Measurements from ENCODE around the gene SLC38A9.

The SLC38A9 gene

DNA sequence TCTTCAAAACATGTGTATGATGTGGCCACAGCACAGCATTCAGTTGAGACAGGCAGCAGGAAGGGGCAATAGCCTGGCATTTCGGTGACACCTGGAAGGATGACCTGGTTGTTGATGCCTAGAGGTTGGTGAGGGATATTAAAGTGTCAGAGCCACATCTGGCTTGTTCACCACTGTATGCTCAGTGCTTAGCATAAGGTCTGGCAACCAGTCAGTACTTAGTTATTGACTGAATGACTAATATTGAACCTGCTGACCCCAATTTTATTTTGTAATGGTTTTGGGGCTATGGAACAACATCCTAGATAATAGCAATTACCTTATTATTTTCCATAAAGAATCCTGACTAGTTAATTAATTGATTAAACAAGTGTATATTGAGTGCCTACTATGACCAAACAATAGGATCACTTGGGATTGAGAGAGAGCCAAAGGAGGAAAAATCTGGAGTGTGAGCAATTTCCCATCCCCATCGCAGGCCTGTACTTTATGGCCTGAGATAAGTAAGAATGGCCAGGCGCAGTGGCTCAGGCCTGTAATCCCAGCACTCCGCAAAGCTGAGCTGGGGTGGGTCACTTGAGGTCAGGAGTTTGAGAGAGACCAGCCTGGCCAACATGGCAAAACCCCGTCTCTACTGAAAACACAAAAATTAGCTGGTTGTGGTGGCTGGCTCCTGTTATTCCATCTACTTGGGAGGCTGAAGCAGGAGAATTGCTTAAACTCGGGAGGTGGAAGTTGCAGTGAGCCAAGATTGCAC, 91.9 kb downstream of the SLC38A9 start:
- Histone ChIP-seq H3K36me3 (replicated peaks; ENCODE audit: insufficient read depth, low read length) (no peaks in the 10 kb centered on the region), H3K9ac (ENCODE audit: low read length) (no peak overlapping the region), H2AFZ (ENCODE audit: low read length) (no peak overlapping the region), H3K4me1 (ENCODE audit: low read length) (no peaks in the 10 kb centered on the region), H3K9me3 (replicated peaks; ENCODE audit: insufficient read depth, low read length) (no peaks in the 10 kb centered on the region), H3K9me2 (replicated peaks; ENCODE audit: insufficient read depth, low read length) (no peaks in the 10 kb centered on the region), H3K27me3 (replicated peaks; ENCODE audit: insufficient read depth, low read length) (no peaks in the 10 kb centered on the region), H3K4me3 (ENCODE audit: low read length) (no peak overlapping the region), H3F3A (ENCODE audit: insufficient read depth, low read length) (no peaks in the 10 kb centered on the region), H4K20me1 (ENCODE audit: insufficient read depth, low read length) (no peaks in the 10 kb centered on the region), H3K4me2 (ENCODE audit: low read depth, low read length) (no peak overlapping the region), H3K27ac (ENCODE audit: low read length) (no peak overlapping the region), H3K79me2 (ENCODE audit: low read length) (no peaks in the 10 kb centered on the region)
- TF ChIP-seq, protein P1, sequence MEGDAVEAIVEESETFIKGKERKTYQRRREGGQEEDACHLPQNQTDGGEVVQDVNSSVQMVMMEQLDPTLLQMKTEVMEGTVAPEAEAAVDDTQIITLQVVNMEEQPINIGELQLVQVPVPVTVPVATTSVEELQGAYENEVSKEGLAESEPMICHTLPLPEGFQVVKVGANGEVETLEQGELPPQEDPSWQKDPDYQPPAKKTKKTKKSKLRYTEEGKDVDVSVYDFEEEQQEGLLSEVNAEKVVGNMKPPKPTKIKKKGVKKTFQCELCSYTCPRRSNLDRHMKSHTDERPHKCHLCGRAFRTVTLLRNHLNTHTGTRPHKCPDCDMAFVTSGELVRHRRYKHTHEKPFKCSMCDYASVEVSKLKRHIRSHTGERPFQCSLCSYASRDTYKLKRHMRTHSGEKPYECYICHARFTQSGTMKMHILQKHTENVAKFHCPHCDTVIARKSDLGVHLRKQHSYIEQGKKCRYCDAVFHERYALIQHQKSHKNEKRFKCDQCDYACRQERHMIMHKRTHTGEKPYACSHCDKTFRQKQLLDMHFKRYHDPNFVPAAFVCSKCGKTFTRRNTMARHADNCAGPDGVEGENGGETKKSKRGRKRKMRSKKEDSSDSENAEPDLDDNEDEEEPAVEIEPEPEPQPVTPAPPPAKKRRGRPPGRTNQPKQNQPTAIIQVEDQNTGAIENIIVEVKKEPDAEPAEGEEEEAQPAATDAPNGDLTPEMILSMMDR (IDR thresholded peaks at IDR 0.05; ENCODE audit: low read length): no peak
- no peak for TF ChIP-seq EZH2phosphoT487 (IDR thresholded peaks at IDR 0.05; ENCODE audit: low read length)
- no peak for TF ChIP-seq EZH2 (optimal IDR thresholded peaks at IDR 0.05; ENCODE audit: low read depth, low read length)
- no peak for DNase-seq

DNA sequence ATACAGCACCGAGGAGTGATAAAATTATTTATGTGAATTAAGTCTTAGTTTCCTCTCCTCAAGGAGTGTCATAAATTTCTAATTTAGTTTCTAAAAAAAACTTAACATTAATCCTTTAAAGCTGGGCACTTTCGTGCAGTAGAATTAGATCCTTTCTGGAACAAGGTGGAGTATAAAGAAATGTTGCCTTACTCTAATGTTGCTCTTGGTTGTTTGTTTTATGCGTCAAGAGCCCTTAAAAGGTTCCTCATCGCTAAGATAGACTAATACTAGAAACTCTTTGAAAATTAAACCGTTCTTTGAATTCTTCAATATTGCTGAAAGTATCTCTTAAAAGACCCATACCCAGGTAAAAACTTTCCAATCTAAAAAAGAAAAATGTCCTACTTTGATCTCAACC, 93.8 kb downstream of the SLC38A9 start:
- Histone ChIP-seq H3K36me3 (replicated peaks; ENCODE audit: insufficient read depth, low read length) (no peaks in the 10 kb centered on the region), H3K79me2 (ENCODE audit: low read length) (no peaks in the 10 kb centered on the region), H3K9ac (ENCODE audit: low read length) (no peak overlapping the region), H3F3A (ENCODE audit: insufficient read depth, low read length) (no peaks in the 10 kb centered on the region), H3K27ac (ENCODE audit: low read length) (no peak overlapping the region), H3K9me3 (replicated peaks; ENCODE audit: insufficient read depth, low read length) (no peaks in the 10 kb centered on the region), H3K4me2 (ENCODE audit: low read depth, low read length) (no peak overlapping the region), H4K20me1 (ENCODE audit: insufficient read depth, low read length) (no peaks in the 10 kb centered on the region), H3K9me2 (replicated peaks; ENCODE audit: insufficient read depth, low read length) (no peaks in the 10 kb centered on the region), H3K4me1 (ENCODE audit: low read length) (no peaks in the 10 kb centered on the region), H3K4me3 (ENCODE audit: low read length) (no peak overlapping the region), H3K27me3 (replicated peaks; ENCODE audit: insufficient read depth, low read length) (no peaks in the 10 kb centered on the region), H2AFZ (ENCODE audit: low read length) (no peak overlapping the region)
- no peak for DNase-seq
- no peak for TF ChIP-seq EZH2phosphoT487 (IDR thresholded peaks at IDR 0.05; ENCODE audit: low read length)
- TF ChIP-seq, protein P1 (IDR thresholded peaks at IDR 0.05; ENCODE audit: low read length): no peak
- TF ChIP-seq EZH2 (optimal IDR thresholded peaks at IDR 0.05; ENCODE audit: low read depth, low read length): no peak

DNA sequence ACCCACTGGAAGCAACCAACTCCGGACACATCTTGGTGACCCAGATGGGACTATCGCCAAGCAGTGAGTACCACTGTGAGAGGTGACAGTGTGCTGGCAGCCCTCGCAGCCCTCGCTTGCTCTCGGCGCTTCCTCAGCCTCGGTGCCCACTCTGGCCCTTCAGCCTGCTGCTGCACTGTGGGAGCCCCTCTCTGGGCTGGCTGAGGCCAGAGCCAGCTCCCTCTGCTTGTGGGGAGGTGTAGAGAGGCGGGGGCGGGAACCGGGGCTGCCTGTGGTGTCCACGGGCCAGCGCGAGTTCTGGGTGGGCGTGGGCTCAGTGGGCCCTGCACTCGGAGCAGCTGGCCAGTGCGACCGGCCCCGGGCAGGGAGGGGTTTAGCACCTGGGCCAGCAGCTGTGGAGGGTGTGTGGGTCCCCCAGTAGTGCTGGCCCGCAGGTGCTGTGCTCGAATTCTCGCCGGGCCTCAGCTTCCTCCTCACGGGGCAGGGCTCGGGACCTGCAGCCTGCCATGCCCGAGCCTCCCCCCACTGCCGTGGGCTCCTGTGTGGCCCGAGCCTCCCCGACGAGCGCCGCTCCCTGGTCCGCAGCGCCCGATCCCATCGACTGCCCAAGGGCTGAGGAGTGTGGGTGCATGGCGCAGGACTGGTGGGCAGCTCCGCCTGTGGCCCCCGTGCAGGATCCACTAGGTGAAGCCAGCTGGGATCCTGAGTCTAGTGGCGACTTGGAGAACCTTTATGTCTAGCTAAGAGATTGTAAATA, 98.8 kb downstream of the SLC38A9 start:
- Histone ChIP-seq H3K4me1 (ENCODE audit: low read length) (no peaks in the 10 kb centered on the region), H3K9me3 (replicated peaks; ENCODE audit: insufficient read depth, low read length) (no peaks in the 10 kb centered on the region), H3F3A (ENCODE audit: insufficient read depth, low read length) (no peaks in the 10 kb centered on the region), H3K36me3 (replicated peaks; ENCODE audit: insufficient read depth, low read length) (no peaks in the 10 kb centered on the region), H3K9me2 (replicated peaks; ENCODE audit: insufficient read depth, low read length) (no peaks in the 10 kb centered on the region), H3K4me3 (ENCODE audit: low read length) (no peak overlapping the region), H4K20me1 (ENCODE audit: insufficient read depth, low read length) (no peaks in the 10 kb centered on the region), H3K79me2 (ENCODE audit: low read length) (no peaks in the 10 kb centered on the region), H2AFZ (ENCODE audit: low read length) (no peak overlapping the region), H3K27me3 (replicated peaks; ENCODE audit: insufficient read depth, low read length) (no peaks in the 10 kb centered on the region), H3K27ac (ENCODE audit: low read length) (no peak overlapping the region), H3K9ac (ENCODE audit: low read length) (no peak overlapping the region), H3K4me2 (ENCODE audit: low read depth, low read length) (no peak overlapping the region)
- TF ChIP-seq, protein P1 (IDR thresholded peaks at IDR 0.05; ENCODE audit: low read length): no peak
- DNase-seq: no peak
